Common myeloid progenitor, CD34-positive (primary cell): ENCODE data around the gene STAB2.
"Not testable (repeated sequence)": the region's sequence is repeated elsewhere in the genome, so short reads cannot be mapped to it uniquely, and the experiment has no call there.

ENCODE experiments used
- CTCF ChIA-PET: fragments of 350-600 bp; sonication (Branson Sonifier 250); formaldehyde crosslinking; loops from one replicate; lab custom pipeline; 2021; ENCODE audit warnings: antibody characterized with exemption; lab: Charles Lee
- POLR2A ChIA-PET: fragments of 350-600 bp; sonication (Branson Sonifier 250); formaldehyde crosslinking; loops from one replicate; lab custom pipeline; 2021; ENCODE audit warnings: antibody characterized with exemption; lab: Charles Lee
- DNase-seq, 3 donors: peaks; one replicate each; pipeline versions ENCODE4 v3.0.0 to v3.0.0-alpha.2; 2013
- H3K27ac ChIP-seq, 2 experiments: 1 replicate in 1 of 2; 2 replicates in 1 of 2; pipeline ENCODE4 v1.7.0; 2013; ENCODE audit warnings: inconsistent platforms in 2 of 2, low read length in 2 of 2, mild to moderate bottlenecking in 2 of 2, low read depth in 1 of 2, moderate library complexity in 1 of 2; ENCODE audit not compliant: severe bottlenecking in 2 of 2, insufficient read depth in 1 of 2, poor library complexity in 1 of 2
- H3K27me3 ChIP-seq, 5 experiments: replicated peaks in 2 of 5; 1 replicate in 3 of 5; 2 replicates in 2 of 5; pipeline versions ENCODE4 v1.6.1 to v1.7.0; 2013; ENCODE audit warnings: low read length in 4 of 5, mild to moderate bottlenecking in 2 of 5, moderate library complexity in 2 of 5, inconsistent platforms in 1 of 5; ENCODE audit not compliant: insufficient read depth in 5 of 5, control insufficient read depth in 4 of 5
- H3K36me3 ChIP-seq, 4 experiments: 1 replicate in 2 of 4; 2 replicates in 2 of 4; pipeline versions ENCODE4 v1.6.1 to v1.7.0; 2013; ENCODE audit warnings: low read length in 3 of 4, control low read depth in 1 of 4, mild to moderate bottlenecking in 1 of 4; ENCODE audit not compliant: control insufficient read depth in 4 of 4, insufficient read depth in 4 of 4
- H3K4me1 ChIP-seq, 4 experiments: 1 replicate in 3 of 4; 2 replicates in 1 of 4; pipeline versions ENCODE4 v1.6.1 to v1.7.1; 2013; ENCODE audit warnings: low read length in 3 of 4, mild to moderate bottlenecking in 3 of 4, control low read depth in 1 of 4, inconsistent platforms in 1 of 4, moderate library complexity in 1 of 4; ENCODE audit not compliant: control insufficient read depth in 4 of 4, insufficient read depth in 4 of 4; ENCODE audit errors: control extremely low read depth in 1 of 4
- H3K4me3 ChIP-seq, 7 experiments: 1 replicate in 4 of 7; 2 replicates in 3 of 7; pipeline versions ENCODE4 v1.5.1 to v1.7.0; 2013; ENCODE audit warnings: mild to moderate bottlenecking in 7 of 7, low read length in 6 of 7, moderate library complexity in 6 of 7, inconsistent platforms in 2 of 7, low read depth in 2 of 7, control low read depth in 1 of 7; ENCODE audit not compliant: insufficient read depth in 4 of 7, control insufficient read depth in 1 of 7; ENCODE audit errors: extremely low read depth in 1 of 7
- H3K9me3 ChIP-seq, 5 experiments: 1 replicate in 4 of 5; 2 replicates in 1 of 5; pipeline versions ENCODE4 v1.6.1 to v1.7.1; 2013; ENCODE audit warnings: low read length in 4 of 5, mild to moderate bottlenecking in 2 of 5, inconsistent platforms in 1 of 5, low read depth in 1 of 5, moderate library complexity in 1 of 5; ENCODE audit not compliant: control insufficient read depth in 4 of 5, insufficient read depth in 2 of 5; ENCODE audit errors: control extremely low read depth in 1 of 5
- WGBS: methylation state at CpG from one replicate; pipeline ENCODE4 v1.1.5; 2013; ENCODE audit not compliant: insufficient coverage; 5-methylcytosine and 5-hydroxymethylcytosine counted together

The STAB2 gene

DNA sequence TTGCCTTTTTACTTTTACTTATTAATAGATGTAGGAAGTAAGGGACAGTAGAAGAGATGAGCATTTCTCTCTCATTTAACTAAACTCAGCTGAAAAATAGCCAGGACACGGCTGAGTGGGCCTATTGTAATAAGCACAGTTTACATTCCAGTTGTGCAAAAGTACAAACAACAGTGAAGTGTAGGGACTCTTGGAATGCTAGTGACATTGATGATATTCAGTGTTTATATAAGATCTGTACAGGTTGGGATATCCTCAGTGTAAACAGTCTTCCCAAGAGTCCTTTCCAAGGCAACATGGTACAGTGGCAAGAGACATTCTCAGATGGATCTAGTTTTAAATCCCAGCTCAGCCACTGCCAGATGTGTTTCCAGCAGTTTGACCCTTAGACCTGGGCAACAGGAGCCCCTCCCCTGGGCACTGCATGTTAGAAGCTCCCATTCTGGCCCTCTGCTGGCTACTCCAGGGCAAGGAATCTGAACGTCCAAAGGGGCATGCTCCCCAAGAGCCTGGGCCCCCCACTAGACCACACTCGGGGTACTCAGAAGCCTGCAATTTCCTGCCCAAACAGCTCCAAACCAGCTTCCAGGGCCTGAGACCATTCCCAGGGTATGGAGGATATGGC is 55.3 kb downstream of the STAB2 start:
- DNase-seq = no peak
- CTCF ChIA-PET = interaction anchor here (1.0 kb wide), 1 partner anchor 18 kb away, joined by 3 read pairs; no protein-coding TSS in a partner anchor
- H3K27ac ChIP-seq = no peak overlapping the region
- no peaks in the 10 kb centered on the region for H3K9me3 ChIP-seq
- H3K36me3 ChIP-seq = no peaks in the 10 kb centered on the region
- WGBS = 100% methylated on average over 2 of the region's 3 CpGs
- no peak overlapping the region for H3K4me3 ChIP-seq
- H3K4me1 ChIP-seq = peaks cover 0 to 9% (median 0%) of the 10 kb centered on the region in 4 experiments
- H3K27me3 ChIP-seq = peaks cover 0 to 25% (median 5%) of the 10 kb centered on the region in 5 experiments
- POLR2A ChIA-PET = no interaction called here

DNA sequence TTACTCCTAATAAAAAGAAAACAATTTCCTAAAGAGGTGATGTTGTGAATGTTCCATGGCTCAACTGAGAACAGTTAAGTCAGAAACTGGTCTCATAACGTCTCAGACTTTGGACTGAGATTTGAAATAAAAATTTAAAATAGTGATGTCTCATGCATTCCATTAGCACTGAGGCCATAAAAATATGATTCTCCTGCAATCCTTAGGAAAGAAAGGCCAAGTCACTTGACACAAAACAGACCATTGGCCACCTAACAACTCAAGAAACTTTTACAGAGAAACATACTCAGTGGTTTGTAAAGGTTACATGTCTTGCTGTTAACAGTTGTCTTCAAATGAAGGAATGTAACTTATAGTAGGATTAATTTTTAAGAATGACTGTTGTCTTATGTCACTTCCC is 58.1 kb downstream of the STAB2 start:
- Histone ChIP-seq H3K36me3 (no peaks in the 10 kb centered on the region), H3K4me1 (peaks cover 0 to 9% (median 0%) of the 10 kb centered on the region in 4 experiments), H3K27ac (no peak overlapping the region), H3K9me3 (peaks cover 0 to 1% (median 0%) of the 10 kb centered on the region in 5 experiments), H3K4me3 (no peak overlapping the region), H3K27me3 (peaks cover 0 to 22% (median 6%) of the 10 kb centered on the region in 5 experiments)
- POLR2A ChIA-PET = no interaction called here
- no CpG with 5 or more reads among the region's 1 CpG for WGBS
- DNase-seq = no peak
- CTCF ChIA-PET = no interaction called here

DNA sequence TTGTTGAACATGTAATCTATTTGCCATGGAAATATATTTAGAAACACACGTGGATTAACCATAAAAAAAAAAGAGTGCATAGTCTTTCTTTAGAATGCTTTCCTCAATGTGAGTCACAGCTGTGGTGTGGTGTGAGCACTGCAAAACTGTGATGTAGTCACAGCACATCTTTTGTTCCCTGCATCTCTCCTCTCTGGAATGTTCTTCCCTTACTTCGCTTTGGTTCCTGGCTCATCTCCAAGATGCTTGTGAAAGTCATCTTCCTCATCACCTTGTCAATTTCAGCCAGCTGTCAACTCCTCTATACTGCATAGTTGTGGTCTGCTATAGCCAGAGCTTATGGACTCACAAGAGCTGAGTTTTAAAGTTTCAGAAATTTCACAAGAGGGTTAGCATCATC is 60.2 kb downstream of the STAB2 start:
- CTCF ChIA-PET = no interaction called here
- POLR2A ChIA-PET = no interaction called here
- no peaks in the 10 kb centered on the region for H3K4me1 ChIP-seq
- H3K27me3 ChIP-seq = peaks cover 0 to 22% (median 6%) of the 10 kb centered on the region in 5 experiments
- DNase-seq = no peak
- H3K36me3 ChIP-seq = no peaks in the 10 kb centered on the region
- 75% methylated on average over 1 of the region's 2 CpGs for WGBS
- peaks cover 0 to 1% (median 0%) of the 10 kb centered on the region in 5 experiments for H3K9me3 ChIP-seq
- no peak overlapping the region for H3K27ac ChIP-seq
- H3K4me3 ChIP-seq = no peak overlapping the region

DNA sequence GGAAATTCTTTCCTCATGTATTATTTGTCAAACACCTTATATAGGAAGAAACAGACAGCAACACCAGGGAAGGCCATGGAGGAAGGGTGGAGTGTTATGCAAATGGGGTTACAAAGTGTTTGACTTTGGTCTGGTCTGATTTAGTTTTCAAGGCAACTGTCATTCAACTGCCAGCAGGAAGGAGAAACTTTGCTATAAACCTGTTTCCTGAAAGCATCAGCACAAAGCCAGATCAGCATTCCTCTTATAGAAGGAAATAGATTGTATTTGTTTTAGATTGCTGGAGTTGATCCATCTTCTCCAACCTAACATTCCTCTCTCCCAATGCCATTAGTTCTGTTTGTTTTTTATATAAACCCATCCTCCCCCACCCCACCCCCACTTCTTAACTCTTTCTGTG is 65.7 kb downstream of the STAB2 start:
- H3K9me3 ChIP-seq = peaks cover 0 to 1% (median 0%) of the 10 kb centered on the region in 5 experiments
- POLR2A ChIA-PET = interaction anchor here (0.6 kb wide), 1 partner anchor 534 kb away, joined by 3 read pairs; no protein-coding TSS in a partner anchor
- H3K4me1 ChIP-seq = no peaks in the 10 kb centered on the region
- peaks cover 0 to 14% (median 3%) of the 10 kb centered on the region in 5 experiments for H3K27me3 ChIP-seq
- H3K36me3 ChIP-seq = no peaks in the 10 kb centered on the region
- H3K27ac ChIP-seq = no peak overlapping the region
- no peak overlapping the region for H3K4me3 ChIP-seq
- no peak for DNase-seq
- CTCF ChIA-PET = no interaction called here

DNA sequence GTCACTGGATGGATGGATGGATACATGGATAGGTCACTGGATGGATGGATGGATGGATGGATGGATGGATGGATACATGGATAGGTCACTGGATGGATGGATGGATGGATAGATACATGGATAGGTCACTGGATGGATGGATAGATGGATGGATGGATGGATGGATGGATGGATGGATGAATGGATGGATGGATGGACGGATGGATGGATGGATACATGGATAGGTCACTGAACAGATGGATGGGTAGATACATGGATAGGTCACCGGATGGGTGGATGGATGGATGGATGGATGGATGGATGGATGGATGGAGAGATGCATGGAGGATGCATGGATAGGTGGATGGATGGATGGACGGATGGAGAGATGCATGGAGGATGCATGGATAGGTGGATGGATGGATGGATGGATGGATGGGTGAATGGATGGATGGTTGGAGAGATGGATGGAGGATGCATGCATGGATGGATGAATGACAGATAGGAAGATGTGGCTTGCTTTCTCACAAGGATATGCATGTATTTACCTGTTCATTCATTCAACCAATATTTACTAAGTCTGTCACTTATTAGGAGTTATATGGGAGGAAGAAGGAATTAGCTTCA is 66.6 kb downstream of the STAB2 start:
- H3K9me3 ChIP-seq, H3K27ac ChIP-seq, H3K36me3 ChIP-seq, H3K4me3 ChIP-seq, DNase-seq, POLR2A ChIA-PET, CTCF ChIA-PET, H3K4me1 ChIP-seq: not testable (repeated sequence)
- peaks cover 0 to 14% (median 5%) of the 10 kb centered on the region in 5 experiments for H3K27me3 ChIP-seq
- 84% methylated on average over 3 of the region's 3 CpGs for WGBS

DNA sequence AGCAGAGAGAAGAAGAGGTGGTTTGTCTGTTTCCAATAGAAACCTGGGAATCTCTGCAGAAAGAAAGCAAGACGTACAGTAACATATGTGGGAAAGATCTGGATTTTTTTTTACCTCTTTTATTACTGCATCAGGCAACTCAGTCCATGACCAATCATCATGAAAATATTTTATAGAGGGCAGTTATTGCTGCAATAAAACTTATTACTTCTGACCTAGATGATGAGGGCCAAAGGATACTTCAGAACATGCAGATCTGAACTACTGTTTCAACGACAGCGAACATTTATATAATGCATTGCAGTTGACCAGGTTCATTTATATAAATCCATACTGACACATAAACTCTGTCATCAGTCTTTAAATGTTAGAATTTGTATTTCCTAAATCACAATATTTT is 67.7 kb downstream of the STAB2 start:
- no peak overlapping the region for H3K4me3 ChIP-seq
- 100% methylated on average over 2 of the region's 3 CpGs for WGBS
- H3K9me3 ChIP-seq = no peaks in the 10 kb centered on the region
- H3K27me3 ChIP-seq = peaks cover 0 to 18% (median 11%) of the 10 kb centered on the region in 5 experiments
- no peaks in the 10 kb centered on the region for H3K36me3 ChIP-seq
- CTCF ChIA-PET = no interaction called here
- H3K4me1 ChIP-seq = no peaks in the 10 kb centered on the region
- H3K27ac ChIP-seq = no peak overlapping the region
- DNase-seq = no peak
- POLR2A ChIA-PET = no interaction called here

DNA sequence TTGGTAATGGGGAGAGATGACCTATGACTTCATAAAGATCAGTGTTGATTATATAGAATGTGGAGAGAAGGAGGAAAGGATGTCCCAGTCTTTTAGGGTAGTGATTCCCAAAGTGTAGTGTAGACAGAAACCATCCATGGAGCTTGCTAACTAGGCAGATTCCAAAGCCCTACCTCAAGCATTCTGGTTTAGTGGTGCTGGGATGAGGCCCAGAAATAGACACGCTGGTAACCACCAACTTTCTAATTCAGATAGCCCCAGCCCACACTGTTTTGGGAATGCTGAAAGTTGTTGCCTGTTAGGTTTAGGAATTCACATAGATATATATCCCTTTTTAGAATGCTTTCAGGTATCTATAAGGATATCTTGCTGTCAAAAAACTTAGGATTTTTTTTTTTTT is 69.2 kb downstream of the STAB2 start:
- WGBS = no CpG with 5 or more reads among the region's 1 CpG
- peaks cover 0 to 28% (median 11%) of the 10 kb centered on the region in 5 experiments for H3K27me3 ChIP-seq
- POLR2A ChIA-PET = no interaction called here
- H3K4me1 ChIP-seq = no peaks in the 10 kb centered on the region
- no peaks in the 10 kb centered on the region for H3K9me3 ChIP-seq
- no peaks in the 10 kb centered on the region for H3K36me3 ChIP-seq
- CTCF ChIA-PET = no interaction called here
- H3K27ac ChIP-seq = no peak overlapping the region
- DNase-seq = no peak
- no peak overlapping the region for H3K4me3 ChIP-seq
